GM18498 (cell line): Measurements from ENCODE around the gene IL32.

Source experiments
- ATAC-seq: cut with Tn5 transposase; IDR thresholded peaks from one replicate; pipeline ENCODE4 v1.9.1; 2021; ENCODE audit warnings: mild to moderate bottlenecking, moderate library complexity; ENCODE audit not compliant: unreplicated experiment

Gene IL32

DNA sequence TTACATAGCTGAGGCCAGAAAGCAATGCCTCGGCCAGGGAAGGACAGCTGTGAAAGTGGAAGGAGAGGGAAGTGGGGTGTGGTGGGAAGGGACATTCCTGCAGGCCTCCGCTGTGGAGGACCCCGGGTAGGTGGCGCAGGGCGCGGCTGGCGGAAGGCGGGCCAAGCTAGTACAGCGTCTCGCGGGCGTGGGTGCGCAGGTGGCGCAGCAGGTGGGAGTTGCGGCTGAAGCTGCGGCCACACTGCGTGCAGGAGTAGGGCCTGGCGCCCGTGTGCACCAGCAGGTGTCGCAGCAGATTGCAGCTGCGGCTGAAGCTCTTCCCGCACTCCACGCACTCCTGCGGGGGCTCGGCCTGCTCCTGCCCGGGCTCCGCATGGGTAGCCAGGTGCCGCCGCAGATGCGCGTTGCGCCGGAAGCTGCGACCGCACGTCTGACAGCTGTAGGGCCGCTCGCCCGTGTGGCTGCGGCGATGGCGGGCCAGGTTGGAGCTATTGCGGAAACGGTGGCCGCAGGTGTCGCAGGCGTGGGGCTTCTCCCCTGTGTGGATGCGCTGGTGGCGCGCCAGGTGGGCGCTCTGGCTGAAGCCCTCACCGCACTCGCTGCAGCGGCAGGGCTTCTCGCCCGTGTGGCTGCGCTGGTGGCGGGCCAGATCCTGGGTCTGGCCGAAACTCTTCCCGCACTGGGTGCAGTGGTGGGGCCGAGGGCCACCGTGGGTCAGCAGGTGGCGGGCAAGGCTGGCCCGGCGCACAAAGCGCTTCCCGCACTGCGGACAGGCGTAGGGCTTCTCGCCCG lies 23.7 kb downstream of the IL32 start:
- ATAC-seq: no peak

DNA sequence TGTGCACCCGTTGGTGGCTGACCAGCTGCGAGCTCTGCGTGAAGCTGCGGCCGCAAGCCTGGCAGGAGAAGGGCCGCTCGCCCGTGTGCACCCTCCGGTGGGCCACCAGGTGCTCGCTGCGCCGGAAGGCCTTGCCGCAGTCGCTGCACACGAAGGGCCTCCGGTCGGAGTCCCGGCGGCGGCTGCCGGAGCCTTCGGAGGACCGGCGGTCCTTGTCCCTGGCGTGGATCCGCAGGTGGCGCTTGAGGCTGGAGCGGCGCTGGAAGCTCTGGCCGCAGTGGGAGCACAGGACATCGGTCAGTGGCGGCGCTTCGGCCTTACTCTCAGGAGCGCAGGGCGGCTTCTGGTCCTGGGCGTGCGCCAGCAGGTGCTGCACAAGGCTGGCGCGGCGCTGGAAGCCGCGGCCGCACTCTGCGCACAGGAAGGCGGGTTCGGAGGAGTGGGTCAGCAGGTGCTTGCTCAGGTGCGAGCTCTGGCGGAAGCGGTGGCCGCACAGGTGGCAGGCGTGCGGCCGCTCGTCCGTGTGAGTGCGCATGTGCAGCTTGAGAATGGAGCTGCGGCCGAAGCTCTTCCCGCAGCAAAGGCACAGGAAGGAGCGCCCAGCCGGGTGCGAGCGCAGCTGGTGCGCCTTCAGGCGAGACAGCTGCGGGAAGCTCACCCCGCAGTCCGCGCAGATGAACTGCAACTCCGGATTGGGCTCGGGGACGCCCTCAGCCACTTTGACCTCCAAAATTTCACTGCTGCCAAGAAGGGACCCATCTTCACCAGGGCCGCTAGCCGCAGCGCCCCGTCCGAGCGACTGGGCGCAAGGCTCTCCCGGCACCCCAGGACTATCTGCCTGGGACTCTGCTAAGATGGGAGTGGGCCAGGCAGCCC lies 24.5 kb downstream of the IL32 start:
- ATAC-seq: no peak

GRCh38 chr16:3091551-3091950 lies 26.1 kb downstream of the IL32 start:
- no peak for ATAC-seq

- ATAC-seq: no peak
Measured at GRCh38 chr16:3092501-3092941, 27.1 kb downstream of the IL32 start.

DNA sequence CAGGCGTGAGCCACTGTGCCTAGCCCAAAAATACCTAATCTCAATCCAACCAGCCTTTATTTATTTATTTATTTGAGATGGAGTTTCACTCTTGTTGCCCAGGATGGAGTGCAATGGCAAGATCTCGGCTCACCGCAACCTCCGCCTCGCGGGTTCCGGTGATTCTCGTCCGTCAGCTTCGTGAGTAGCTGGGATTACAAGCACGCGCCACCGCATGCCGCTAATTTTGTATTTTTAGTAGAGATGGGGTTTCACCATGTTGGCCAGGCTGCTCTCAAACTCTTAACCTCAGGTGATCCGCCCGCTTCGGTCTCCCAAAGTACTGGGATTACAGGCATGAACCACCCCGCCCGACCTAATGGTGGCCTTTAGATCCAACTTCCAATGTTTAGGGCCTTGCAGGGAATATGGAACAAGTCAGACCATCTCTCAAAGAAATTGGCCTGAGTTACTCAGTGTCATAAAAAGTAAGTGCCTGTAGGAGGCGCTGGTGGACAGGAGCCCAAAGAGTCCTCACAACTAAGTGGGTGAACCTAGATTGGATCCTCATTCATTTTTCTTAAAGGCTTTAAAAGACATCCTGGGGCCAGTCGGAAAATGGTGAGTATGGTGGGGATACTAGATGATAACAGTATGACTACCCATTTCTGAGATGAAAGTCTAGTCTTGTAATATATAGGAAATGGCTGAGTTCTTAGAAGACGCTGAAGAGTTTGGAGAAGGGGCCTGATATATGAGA lies 29.0 kb downstream of the IL32 start:
- no peak for ATAC-seq

- ATAC-seq: peak; percentile 55
Measured at GRCh38 chr16:3095869-3096268, 30.4 kb downstream of the IL32 start.

DNA sequence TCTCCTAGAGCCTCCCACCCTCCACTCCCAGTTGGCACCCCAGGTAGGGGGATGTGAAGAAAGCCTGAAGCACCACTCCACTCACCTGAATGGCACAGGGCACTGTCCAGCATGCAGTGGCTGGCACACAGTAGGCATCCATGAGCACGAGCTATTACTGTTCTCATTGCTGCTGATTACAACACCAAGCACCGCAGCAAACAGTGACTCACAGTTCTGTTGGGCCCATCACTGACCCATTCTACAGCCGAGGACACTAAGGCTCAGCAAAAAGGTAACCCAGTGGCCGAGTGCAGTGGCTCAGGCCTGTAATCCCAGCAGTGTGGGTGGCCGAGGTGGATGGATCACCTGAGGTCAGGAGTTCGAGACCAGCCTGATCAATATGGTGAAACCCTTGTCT lies 30.9 kb downstream of the IL32 start:
- no peak for ATAC-seq

GRCh38 chr16:3097266-3097665 lies 31.8 kb downstream of the IL32 start:
- no peak for ATAC-seq

DNA sequence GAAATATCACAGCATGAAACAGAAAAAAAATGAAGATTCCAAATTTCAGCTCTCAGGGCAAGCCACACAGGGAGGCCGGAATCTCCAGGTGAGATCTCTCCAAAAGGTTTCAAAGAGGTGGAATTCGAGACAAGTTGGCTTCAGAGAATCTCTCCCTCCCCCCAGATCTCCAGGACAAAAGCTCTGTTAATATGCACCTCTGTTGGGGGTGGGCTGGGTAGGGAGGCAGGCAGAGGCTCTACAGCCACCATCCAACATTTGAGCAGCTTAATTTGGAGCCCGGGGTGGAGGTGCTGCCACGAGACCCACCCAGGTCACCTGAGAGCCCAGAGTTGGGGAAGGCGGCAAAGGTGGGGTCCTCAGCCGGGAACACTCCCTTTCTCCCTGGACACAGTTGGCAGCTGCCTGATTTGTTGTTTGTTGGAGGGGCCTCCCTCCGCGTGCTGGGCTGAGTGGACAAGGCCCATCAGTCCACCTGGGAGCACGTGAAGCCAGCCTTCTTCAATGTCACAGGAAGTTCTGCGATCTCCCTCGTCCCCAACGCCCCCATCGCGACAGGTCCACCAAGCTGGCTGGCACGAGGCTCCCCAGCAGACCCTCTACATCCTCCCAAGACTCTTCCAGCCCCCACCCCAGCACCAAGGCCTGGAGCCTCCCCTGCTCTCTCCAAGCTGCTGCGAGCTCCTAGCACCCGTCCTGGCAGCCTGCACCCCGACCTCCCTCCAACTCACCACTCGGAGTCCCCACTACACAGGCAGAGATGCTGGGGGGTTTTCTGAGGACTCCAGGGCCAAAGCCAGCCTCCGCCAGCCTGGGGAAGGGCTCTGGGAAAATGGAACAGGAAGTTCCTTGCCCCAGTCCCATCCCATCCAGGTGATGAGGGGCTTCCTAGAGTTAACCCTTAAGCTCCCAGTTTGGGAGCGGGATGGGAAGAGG lies 33.3 kb downstream of the IL32 start, which contains the start of gene ZSCAN10:
Gene ZSCAN10 (minus strand): TSS at position 836 of the 936 bp plus-strand sequence. CDS start 6,357 bp downstream, outside the sequence.
- no peak for ATAC-seq

- ATAC-seq: no peak
Measured at GRCh38 chr16:3099395-3099731, 33.9 kb downstream of the IL32 start.

DNA sequence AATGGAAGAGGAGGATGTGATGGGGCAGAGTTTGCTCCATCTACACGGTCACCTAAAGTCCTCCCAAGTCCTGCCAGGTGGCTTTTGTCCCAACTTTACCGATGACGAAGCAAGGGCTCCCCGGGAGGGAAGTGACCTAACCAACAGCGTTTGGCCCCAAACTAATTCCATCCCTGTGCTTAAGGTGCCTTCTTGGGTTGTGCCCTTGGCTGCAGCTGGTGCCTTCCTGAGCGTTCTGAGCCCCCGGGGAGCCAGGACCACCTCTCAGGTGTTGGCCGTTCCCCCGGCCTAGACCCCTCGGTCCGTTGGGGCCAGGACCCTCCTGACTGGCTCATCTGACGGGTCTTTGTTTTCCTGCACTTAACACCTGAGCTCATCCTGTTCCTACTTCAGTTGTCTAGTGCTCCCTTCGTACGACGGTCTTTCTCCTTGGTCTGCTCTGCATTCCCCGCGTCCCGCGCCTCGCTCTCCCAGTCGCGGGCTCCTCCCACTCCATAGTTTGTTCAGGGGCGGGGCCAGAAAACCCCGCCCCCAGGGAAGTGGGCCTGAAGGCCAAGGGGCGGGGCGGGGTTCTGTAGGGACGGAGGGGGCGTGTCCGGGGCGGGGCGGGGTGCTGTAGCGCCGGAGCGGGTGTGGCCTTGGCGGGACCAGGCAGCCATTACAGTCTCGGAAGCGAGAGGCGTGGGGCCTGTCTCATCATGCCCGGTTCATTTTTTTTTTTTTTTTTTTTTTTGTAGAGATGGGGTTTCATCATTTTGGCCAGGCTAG lies 34.5 kb downstream of the IL32 start:
- peak; percentile 64 for ATAC-seq

GRCh38 chr16:3101018-3101840 lies 35.8 kb downstream of the IL32 start:
- ATAC-seq: no peak

DNA sequence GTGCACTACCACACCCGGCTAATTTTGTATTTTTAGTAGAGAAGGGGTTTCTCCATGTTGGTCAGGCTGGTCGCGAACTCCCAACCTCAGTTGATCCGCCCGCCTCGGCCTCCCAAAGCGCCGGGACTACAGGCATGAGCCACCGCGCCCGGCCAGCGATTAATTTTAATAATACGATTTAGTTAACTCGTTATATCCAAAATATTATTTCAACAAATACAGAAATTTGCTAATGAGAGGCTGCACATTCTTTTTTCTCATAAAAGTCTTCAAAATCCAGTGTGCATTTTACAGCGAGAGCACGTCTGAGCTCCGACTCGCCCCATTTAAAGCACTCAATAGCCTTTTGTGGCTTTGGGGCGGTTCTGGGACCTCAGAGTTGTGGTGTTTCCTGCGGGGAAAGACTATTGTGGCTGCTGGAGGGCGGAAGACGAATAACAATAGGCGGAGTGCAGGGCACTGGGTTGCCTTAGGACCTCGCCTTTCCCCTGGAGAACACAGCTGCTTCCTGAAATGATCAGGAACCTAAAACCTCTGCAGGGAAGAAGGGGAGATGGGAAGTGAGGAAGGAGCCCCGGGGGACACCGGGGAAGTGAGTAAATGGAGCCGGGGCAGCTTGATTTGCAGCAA lies 36.5 kb downstream of the IL32 start:
- no peak for ATAC-seq

DNA sequence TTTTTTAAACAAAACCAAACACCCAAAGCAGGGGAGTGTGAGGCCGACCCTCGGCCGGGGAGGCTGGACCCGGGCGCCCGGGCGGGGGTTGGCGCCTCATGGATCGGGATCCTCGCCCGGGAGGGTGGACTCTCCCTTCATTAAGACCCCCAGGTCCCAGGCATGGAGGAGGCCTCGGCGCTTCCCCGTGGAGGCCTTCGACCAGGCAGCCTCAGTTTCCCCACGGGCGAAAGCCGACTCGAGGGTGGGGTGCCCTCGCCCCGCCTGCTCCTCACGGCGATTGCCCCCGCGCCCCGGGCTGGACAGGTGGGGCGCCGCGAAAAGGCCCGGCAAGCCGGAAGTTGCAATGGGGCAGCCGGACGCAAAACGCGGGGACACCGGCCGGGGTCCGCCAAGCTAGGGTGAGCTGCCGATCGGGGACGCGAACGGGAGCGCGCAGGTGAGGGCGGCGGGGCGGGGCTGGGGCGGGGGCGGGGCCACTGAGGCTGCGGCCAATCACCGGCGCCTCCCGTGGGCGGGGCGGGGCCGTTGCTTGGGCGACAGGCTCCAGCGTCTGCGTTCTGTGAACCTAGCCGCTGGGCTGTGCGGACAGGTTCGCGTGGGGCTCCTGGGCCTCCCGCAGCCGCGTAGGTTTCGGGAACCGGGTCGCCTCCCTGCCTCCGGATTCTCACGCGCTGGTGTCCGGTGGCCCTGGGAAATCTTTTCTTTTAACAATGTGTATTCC lies 40.9 kb downstream of the IL32 start:
- ATAC-seq: peak; percentile 88

- ATAC-seq: no peak
Measured at GRCh38 chr16:3112058-3112880, 46.8 kb downstream of the IL32 start, which contains the start of gene ZNF205. Gene ZNF205, plus strand, starts transcription at chr16:3112586. Its CDS starts 845 bp downstream, at chr16:3113431.

DNA sequence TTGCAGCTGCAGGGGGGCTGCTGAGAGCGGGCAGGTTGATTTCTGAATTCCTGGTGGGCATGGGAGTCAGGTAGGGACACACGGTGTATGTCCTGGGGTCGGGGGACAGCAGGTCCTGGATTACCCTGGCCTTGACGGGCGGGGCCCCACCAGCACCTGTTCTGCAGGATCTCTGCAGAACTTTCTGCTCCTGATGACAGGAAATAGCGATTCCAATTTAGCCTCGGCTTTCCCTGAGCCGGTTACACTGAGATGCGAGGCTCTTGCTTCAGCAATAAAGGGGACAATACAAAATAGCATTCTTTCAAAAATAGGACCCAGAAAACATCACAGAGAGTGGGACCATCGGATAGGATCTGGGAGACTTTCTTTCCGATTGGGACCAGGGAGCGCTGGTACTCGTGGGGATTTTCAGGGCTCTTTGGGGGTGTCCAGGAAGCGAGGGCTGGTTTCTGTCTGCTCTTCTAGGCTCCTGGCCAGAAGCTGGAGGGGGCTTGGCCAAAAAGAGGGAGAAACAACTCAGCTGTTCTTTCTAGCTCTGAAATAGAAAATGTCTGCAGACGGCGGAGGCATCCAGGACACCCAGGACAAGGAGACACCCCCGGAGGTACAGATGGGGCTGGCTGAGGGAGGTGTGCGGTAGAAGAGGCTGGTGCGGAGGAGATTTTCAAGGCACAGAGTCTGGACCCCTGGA lies 47.6 kb downstream of the IL32 start:
- no peak for ATAC-seq
